Superior temporal gyrus (tissue), 1 donor: ENCODE measurements around the gene AK5.

Experiments used
- DNase-seq: peaks from one replicate; pipeline ENCODE4 v3.0.0-alpha.2; 2016; ENCODE audit errors: extremely low spot score

The AK5 gene

DNA sequence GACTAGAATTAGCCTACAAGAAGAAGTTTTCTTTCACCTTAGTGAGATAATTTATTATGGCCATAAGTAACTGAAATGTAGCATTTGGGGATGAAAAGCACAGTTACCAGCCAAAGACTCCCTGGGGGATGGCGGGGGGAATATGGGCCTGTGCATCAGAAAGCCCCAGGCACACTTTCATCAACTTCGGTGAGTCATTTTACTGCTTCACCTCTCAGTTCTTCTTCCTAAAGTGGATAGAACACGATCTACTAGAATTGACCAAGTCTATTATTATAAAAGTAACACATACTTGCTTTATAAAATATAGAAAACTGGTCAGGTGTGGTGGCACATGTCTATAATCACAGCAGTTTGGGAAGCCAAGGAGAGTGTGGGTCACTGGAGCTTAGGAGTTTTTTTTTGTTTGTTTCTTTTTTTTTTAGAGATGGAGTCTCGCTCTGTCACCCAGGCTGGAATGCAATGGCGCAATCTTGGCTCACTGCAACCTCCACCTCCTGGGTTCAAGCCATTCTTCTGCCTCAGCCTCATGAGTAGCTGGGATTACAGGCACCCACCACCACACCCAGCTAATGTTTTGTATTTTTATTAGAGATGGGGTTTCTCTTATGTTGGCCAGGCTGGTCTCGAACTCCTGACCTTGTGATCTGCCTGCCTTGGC lies 258.8 kb downstream of the AK5 start:
- DNase-seq = no peak

DNA sequence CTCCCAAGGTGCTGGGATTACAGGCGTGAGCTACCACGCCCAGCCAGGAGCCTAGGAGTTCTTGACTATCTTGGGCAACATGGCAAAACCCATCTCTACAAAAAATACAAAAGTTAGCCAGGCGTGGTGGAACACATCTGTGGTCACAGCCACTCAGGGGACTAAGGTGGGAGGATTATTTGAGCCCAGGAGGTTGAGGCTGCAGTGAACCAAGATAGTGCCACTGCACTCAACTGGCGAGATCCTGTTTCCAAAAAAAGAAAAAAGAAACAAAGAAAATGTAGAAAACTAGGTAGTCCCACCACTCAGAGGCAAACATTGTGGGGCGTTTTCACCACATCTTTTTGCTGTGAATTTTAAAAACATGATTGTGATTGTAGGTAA lies 259.3 kb downstream of the AK5 start:
- no peak for DNase-seq

DNA sequence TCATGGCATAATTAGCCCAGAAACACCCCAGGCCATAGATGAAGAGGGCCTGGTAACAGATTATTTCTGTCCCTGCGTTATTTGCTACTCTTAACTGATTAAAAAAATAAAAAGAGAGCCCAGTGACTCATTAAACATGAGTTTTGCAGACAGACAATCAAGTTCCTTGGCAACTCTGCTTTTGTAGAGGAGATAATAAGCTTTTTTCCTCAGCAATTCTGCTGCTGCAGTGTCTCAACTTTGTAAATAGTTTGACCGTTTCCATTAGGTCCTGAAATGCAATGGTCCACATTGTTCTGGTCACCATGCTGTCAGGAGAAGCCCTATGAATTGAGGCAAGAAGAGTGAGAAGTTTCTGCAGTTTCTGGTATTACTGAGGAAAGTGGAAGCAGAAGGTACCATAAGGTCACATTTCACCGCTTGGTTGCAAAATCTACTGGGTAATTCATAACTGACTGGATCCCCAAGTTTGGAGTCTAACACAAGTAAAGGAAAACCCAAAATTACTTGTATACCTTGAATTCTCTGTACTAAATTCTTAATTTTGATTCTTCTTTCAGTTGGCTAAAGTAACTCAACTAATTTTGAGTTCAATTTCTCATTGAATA lies 261.1 kb downstream of the AK5 start:
- DNase-seq = no peak

DNA sequence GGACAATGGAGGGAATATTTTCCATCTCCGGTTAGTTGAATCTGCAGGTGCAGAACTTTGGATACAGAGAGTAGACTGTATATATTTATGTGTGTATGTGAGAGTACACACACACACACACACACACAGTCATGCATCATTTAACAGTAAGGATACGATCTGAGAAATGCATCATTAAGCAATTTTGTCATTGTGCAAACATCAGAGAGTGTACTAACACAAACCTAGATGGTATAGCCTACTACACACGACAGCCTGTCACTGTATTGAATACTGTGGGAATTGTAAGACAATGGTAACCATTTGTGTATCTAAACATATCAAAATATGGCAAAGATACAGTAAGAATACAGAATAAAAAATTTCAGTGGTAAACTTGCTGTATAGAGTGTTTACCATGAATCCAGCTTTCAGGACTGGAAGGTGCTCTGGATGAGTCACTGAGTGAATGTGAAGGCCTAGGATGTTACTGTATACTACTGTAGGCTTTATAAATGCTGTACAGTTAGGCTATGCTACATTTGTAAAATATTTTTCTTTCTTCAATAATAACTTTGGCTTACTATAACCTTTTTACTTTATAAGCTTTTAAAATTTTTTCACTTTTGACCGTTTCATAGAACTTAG lies 262.1 kb downstream of the AK5 start:
- DNase-seq = no peak

DNA sequence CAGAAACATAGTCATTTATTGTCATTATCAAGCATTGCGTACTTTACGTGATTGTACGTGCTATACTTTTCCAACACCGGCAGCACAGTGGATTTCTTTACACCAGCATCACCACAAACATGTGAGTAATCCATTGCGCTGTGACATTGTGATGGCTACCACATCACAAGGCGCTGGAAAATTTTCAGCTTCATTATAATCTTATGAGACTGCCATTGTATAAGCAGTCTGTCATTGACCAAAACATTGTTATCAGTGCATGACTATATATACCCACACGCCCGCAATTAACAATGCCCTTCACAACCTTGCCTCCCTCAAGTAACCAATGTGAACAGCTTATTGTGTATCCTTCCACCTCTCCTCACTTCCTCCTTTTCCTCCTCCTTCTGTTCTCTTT lies 263.0 kb downstream of the AK5 start:
- DNase-seq = peak; percentile 65

DNA sequence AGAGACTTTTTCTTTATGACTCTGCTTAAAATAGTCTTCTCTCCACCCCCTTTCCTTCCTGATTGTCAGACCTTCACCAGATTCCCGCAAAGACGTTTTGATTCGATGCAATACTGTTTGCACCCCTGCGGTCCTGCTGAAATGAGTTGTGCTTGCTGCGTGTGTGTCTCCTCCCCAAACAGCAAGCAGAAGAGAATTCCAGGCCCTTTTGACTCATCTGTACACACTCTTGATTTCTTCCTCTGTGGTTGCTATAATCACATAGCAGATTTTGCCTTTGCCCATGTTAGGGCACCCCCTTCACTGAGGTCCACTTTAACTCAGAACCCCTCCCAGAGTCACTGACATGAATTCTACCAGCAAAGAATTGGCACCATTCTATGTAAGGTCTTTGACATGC lies 264.2 kb downstream of the AK5 start:
- DNase-seq = no peak

DNA sequence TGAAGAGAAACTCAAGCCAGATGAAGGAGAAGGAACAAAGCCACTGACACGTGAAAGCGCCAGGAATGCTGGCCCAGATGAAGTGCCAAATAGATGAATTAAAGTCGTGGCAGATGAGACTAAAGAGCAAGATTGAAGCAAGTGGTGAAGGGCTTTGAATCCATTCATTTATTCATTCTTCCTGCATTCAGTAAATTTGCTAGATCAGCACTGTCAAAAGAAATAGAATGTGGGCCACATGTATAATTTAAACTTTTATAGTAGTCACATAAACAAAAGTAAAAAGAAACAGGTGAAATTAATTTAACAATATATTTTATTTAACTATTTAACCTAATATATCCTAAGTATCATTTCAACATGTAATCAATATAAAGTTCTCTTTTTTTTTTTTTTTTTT lies 265.1 kb downstream of the AK5 start:
- DNase-seq = no peak

DNA sequence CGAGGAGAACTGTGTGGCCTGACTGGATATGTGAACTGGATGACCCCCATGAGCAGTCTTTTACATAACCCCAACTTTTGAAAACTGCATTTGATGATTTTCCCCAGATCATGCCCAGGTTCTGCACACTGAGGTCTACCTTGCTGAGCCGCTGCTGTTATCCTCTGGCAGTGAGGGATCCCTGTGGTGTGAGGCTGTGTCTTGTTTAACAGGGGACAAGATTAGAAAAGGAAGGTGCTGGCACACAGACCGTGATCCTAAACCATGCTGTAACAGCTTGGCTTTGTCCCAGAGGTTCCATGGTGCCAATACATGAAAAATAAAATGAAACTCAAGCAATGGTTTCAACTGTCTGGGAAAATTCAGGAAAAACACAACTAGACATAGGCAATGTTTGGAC lies 266.5 kb downstream of the AK5 start:
- DNase-seq = no peak

DNA sequence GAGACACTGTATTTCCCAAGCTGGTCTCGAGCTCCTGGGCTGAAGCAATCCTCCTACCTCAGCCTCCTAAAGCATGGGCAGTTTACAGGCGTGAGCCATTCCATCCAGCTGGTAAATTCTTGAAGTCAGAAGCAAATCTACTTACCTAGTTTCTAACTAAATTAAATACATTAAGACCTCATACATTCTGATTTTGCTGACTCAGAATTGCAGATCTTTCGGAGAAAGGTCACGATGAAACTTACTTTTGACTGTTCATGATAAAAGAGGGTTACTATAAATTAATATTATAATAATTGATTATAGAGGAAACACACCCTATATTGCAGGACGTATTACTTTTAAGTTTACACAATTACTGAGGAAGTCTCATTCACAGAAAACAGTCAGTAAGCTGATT lies 268.3 kb downstream of the AK5 start:
- DNase-seq = no peak

DNA sequence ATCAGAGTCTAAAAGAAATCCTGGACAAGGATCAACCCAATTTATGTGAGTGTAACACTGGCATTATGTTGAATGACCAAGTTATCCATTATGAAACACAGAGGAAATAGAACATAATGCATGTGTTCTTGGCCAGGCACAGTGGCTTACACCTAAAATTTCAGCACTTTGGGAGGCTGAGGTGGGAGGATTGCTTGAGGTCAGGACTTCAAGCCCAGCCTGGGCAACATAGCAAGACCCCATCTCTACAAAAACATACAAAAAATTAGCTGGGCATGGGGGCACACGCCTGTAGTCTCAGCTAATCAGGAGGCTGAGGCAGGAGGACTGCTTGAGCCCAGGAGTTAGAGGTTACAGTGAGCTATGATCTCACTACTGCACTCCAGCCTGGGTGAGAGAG lies 270.8 kb downstream of the AK5 start:
- DNase-seq = no peak

DNA sequence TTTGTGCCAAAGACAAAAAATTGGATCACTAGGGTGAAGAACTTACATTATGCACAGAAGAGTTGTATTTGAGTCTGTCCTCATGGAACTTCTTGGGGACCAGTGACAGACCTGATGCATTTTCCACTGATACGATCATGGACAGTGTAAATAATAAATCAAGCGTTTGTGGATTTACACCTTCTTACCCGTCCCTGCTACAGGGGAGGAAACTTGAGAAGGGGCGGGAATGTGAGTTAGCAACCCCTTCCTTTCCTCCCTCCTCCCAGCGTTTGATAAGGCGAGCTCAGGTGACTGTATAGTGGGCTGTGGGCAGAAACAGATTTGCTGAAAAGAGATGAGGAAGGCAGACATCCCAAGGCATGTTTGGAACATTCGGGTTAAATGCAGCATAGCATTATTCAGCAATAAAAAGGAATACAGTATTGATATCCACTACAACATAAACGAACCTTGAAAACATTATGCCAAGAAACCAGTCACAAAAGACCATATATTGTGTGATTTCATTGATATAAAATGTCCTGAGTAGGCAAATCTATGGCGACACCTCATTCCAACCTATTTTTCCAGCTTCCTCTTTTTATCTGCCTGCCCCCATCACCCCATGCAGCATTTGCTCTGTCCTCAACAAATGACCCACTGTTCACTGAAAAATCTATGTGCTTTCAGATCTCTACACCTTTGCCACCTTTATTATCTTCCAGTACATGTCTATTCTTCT lies 271.9 kb downstream of the AK5 start:
- no peak for DNase-seq

DNA sequence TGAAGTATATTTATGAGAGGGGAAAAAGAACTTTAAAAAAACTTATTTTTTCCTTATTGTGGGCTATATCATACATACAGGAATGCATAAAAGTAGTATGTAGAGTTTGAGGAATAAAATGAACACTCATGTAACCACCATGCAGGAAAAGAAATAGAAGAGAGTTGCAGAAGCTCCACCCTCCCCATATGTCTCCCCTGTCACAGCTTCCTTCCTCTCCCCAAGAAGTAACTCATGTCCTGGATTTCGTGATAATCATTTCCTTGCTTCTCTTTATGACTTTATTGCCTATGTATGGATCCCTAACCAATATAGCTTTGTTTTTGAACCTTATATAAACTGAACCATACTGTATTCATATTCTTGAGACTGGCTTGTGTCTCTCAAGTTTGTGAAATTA lies 274.2 kb downstream of the AK5 start:
- no peak for DNase-seq

DNA sequence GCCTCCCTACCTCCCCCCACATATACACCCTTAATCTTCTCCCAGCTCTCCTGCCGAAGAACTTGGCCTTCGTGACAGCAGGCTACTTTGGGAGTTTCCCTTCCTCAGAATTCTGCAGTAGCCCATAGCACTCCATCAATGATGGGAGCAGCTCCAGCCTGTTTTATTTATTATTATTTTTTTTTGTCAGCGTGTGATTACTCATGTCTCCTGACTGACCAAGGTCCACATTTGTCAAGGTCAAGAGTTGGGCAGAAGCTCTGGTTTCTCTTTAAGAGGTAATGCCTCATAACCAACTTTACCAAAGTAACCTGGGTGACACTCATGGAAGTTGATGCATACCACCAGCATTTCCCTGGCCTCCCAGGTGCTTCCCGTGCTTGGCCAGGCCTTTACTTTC lies 275.2 kb downstream of the AK5 start:
- no peak for DNase-seq

DNA sequence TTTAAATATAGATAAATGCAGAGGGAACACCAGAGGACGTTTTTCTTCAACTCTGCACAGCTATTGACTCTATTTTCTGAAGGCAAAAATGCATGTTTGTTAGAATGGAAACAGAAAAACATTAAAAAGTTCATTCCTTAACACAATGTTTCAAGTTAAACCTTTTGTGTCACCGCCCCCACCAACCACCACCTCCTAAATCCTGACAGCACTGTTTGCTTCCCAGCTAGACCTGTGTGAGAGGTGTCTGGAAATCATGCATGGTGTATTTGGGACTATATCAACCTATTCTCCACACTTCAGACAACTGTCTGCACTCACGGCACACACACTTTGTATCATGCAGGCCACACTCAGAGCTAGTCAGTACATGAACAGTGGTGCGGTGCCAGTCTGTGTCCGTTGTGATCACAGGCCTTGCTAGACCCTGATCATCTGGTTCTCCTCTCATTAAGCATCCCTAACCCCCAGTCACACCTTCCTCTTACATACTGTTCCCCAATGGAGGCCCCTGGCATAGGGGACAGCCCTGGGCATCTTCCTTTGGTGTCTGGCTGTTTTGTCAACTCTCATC lies 276.9 kb downstream of the AK5 start:
- DNase-seq = no peak

DNA sequence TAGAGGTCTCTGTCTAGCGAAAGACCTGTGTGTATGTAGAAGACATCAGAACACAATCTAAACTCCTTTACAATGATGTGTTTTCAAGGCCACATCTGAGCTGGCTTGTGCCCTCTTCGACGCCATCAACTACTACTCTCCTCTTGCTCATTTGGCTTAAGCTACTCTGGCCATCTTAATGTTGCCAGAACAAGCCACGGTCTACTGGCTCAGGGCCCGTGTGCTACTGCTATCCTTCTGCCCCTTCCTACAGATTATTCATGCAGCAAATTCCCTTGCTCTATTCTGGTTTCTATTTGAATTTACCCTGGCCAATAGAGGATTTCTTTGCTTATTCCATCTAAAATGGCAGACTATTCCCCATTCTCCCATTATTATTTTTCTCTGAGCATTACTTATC lies 278.9 kb downstream of the AK5 start:
- DNase-seq = no peak

DNA sequence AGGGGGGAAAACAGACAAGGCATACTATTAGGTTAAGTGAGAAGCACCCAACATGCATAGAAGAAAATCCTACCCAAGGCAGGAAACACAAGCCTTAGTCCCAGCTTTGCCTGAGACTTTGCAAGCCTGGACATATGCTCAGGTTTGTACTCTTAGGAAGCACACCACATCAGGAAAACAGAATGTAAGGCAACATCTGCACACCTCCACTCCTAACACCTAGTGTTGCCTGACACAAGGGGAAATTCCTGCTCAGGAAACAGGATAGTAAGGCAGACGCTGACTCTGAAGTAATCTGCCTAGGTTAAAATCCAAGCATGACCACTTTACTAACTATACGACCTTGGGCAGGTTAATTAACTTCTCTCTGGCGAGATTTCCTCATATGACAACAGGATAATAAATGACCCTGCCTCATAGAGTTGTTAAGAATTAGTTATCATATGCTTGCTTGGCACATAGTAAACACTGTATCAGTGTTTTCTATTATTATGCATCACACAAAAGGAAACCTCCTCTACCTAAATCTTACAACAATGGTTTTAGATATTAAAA lies 280.9 kb downstream of the AK5 start:
- no peak for DNase-seq

DNA sequence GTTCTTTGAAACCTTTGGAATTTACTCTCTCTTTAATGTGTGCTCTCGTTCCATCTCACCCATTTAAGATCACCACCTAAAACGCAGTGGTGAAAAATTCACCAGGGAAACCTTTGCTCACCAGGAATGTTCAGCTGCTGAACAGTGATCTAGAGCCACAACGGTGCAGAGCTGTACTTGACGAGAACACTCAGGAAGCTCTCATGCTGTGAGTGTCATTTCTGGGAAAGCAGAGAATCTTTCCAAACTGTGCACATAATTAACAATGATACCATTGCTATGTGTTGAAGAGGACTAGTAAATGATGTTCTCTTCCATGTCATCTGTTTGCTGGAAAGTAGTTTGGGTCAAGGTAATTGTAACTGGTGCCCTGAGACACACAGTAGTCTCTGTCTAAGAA lies 283.5 kb downstream of the AK5 start:
- no peak for DNase-seq

DNA sequence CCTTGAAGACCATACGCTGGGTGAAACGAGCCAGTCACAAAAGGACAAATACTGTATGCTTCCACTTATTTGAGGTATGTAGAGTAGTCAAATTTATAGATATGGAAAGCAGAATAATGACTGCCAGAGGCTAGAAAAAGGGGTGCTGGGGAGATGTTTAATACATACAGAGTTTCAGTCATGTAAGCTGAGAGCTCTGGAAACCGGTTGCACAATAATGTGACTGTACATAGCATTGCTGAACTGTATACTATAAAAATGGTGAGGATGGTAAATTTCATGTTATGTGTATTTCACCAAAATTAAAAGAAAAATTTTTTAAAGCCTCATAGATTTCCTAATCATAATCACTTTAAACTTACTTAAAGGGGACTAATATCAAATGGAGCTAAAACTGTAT lies 289.8 kb downstream of the AK5 start:
- DNase-seq = no peak

DNA sequence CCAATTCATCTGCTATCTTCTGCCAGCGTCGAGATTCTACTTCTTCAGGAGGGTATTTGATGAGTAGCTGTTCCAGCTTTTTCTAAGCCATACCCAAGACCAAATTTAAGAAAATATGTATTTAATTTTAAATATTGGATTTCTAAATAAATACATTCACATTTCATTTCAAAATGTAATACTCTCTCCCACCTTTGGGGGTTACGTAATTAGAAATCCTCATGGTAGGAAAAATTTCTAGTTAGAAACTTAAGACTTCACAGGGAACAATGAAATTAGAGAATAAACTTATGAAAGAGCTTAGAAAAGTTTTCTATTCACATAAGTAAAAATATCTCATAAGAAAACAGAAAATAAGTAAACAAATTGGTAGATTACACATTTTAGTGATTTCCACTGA lies 297.7 kb downstream of the AK5 start:
- DNase-seq = no peak

DNA sequence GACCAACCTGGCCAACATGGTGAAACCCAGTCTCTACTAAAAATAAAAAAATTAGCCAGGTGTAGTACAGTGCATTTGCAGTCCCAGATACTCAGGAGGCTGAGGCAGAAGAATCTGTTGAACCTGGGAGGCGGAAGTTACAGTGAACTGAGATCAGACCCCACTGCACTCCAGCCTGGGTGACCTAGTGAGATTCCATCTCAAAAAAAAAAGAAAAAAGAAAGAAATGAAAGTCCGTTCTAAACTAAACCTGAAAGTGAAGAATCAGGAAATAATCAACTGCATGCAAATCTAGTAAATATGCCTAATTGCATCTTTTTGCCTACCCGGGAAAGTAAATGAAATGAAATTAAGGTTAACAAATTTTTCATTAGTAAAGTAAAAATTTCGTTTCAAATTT lies 301.1 kb downstream of the AK5 start:
- DNase-seq = no peak

DNA sequence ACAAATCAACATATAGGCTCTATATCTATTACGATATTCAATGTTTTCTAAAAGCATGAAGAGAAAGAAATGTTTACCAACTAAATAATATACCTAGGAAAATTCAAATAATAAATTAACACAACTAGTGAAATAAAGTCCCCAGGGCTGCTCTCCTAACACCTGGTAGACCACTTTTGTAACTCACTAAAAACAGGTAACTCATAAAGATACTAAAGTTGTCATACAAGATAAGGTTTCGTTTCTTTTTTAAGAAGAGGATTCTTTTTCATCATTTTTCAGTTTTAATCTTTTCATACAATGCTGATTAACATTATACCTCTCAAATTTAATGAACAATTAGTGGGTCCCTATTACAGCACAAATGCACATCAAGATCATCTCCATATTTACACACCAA lies 301.7 kb downstream of the AK5 start:
- no peak for DNase-seq

DNA sequence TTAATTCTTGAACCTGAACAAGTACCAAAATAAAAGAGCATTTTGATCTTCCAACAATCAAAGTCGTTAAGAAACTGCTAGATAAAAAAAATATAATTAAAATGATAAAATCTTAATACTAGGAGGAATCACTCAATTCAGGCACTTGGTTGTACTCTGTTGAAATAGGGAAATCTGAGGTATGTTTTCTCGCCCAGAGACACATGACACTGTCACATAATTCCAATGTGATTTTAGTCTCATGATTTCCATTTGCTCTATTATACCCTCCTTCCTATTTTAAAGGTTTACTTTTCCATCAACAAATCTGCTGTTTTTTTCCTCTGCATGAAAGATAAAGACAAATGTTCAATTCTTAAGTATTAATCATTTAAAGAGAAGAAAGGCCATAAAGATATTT lies 303.1 kb downstream of the AK5 start:
- DNase-seq = no peak
